HG02885 (cell line): ENCODE measurements around the gene EDC4.
A peak's percentile ranks its signal among the peaks of the same experiment; 100 is the strongest.

Experiments used
- ATAC-seq: cut with Tn5 transposase; IDR thresholded peaks from one replicate; pipeline ENCODE4 v1.9.1; 2021; ENCODE audit warnings: mild to moderate bottlenecking; ENCODE audit not compliant: unreplicated experiment, poor library complexity

Gene EDC4

GRCh38 chr16:67928147-67928546 lies 55.3 kb downstream of the EDC4 start:
- ATAC-seq, result no peak

- ATAC-seq, result peak; percentile 48
These were observed 55.9 kb downstream of the EDC4 start for GRCh38 chr16:67928561-67929364.

- no peak for ATAC-seq
These were observed 57.3 kb downstream of the EDC4 start for GRCh38 chr16:67930191-67930590.

- no peak for ATAC-seq
These were observed 57.9 kb downstream of the EDC4 start for GRCh38 chr16:67930678-67931211.
